KMS-11 (cell line): ENCODE data around the gene SGCD.

ENCODE experiments used
- H2AFZ ChIP-seq: fragments of 200-600 bp; sonication (generic); 2 replicates; pipeline ENCODE4 v1.6.1; 2016; ENCODE audit warnings: antibody characterized with exemption, mixed run types, low read depth
- H3K27ac ChIP-seq: fragments of 200-600 bp; sonication (generic); 2 replicates; pipeline ENCODE4 v1.6.1; 2016; ENCODE audit warnings: mild to moderate bottlenecking, mixed run types
- H3K27me3 ChIP-seq: fragments of 200-600 bp; sonication (generic); 2 replicates; pipeline ENCODE4 v1.6.1; 2017; ENCODE audit warnings: mild to moderate bottlenecking, low read depth, mixed run types, moderate library complexity; ENCODE audit not compliant: insufficient read depth
- H3K36me3 ChIP-seq: fragments of 200-600 bp; sonication (generic); 2 replicates; pipeline ENCODE4 v1.6.1; 2017; ENCODE audit warnings: mild to moderate bottlenecking, mixed run types; ENCODE audit not compliant: insufficient read depth
- H3K4me1 ChIP-seq: fragments of 200-600 bp; sonication (generic); 2 replicates; pipeline ENCODE4 v1.6.1; 2016; ENCODE audit warnings: mild to moderate bottlenecking, low read depth, mixed run types; ENCODE audit not compliant: poor library complexity, severe bottlenecking
- H3K4me2 ChIP-seq: fragments of 200-600 bp; sonication (generic); 2 replicates; pipeline ENCODE4 v1.7.0; 2016; ENCODE audit warnings: mild to moderate bottlenecking, mixed run types
- H3K4me3 ChIP-seq: fragments of 200-600 bp; sonication (generic); IDR thresholded peaks from 2 replicates; pipeline ENCODE4 v1.6.1; 2017; ENCODE audit warnings: low read depth, low read length, mixed read lengths; ENCODE audit not compliant: insufficient read depth
- H3K79me2 ChIP-seq: fragments of 200-600 bp; sonication (generic); 2 replicates; pipeline ENCODE4 v1.6.1; 2016; ENCODE audit warnings: low read depth, mixed run types; ENCODE audit not compliant: insufficient read depth
- H3K9ac ChIP-seq: fragments of 200-600 bp; sonication (generic); 2 replicates; pipeline ENCODE4 v1.6.1; 2016; ENCODE audit warnings: mild to moderate bottlenecking, mixed run types
- H4K20me1 ChIP-seq: fragments of 200-600 bp; sonication (generic); 2 replicates; pipeline ENCODE4 v1.6.1; 2016; ENCODE audit warnings: mild to moderate bottlenecking, mixed run types; ENCODE audit not compliant: insufficient read depth
- CTCF ChIP-seq: fragments of 200-600 bp; sonication (generic); conservative IDR thresholded peaks from 2 replicates; pipeline ENCODE4 v1.6.1; 2017; ENCODE audit warnings: low read depth, mild to moderate bottlenecking, antibody characterized with exemption, low read length, moderate library complexity, mixed read lengths

Gene SGCD

GRCh38 chr5:156670615-156671014 lies 343.7 kb downstream of the SGCD start:
- H2AFZ ChIP-seq = no peak overlapping the region
- no peak overlapping the region for H3K9ac ChIP-seq
- H3K27ac ChIP-seq = no peak overlapping the region
- H3K4me2 ChIP-seq = no peak overlapping the region
- H3K4me3 ChIP-seq = no peak overlapping the region
- no peak for TF ChIP-seq CTCF
- no peaks in the 10 kb centered on the region for H3K36me3 ChIP-seq
- no peaks in the 10 kb centered on the region for H3K79me2 ChIP-seq
- H3K4me1 ChIP-seq = no peaks in the 10 kb centered on the region
- no peaks in the 10 kb centered on the region for H3K27me3 ChIP-seq
- no peaks in the 10 kb centered on the region for H4K20me1 ChIP-seq

- Histone ChIP-seq H3K4me1 (no peaks in the 10 kb centered on the region), H3K4me3 (no peak overlapping the region), H3K27me3 (no peaks in the 10 kb centered on the region), H3K27ac (no peak overlapping the region), H3K9ac (no peak overlapping the region), H3K79me2 (no peaks in the 10 kb centered on the region), H2AFZ (no peak overlapping the region), H3K36me3 (no peaks in the 10 kb centered on the region), H3K4me2 (no peak overlapping the region), H4K20me1 (no peaks in the 10 kb centered on the region)
- TF ChIP-seq CTCF = no peak
These were observed 348.4 kb downstream of the SGCD start for GRCh38 chr5:156675395-156675794.

GRCh38 chr5:156677963-156678362 lies 351.0 kb downstream of the SGCD start:
- no peak overlapping the region for H2AFZ ChIP-seq
- no peaks in the 10 kb centered on the region for H3K27me3 ChIP-seq
- no peak for TF ChIP-seq CTCF
- H4K20me1 ChIP-seq = no peaks in the 10 kb centered on the region
- H3K4me3 ChIP-seq = no peak overlapping the region
- no peak overlapping the region for H3K4me2 ChIP-seq
- no peak overlapping the region for H3K27ac ChIP-seq
- no peaks in the 10 kb centered on the region for H3K79me2 ChIP-seq
- no peaks in the 10 kb centered on the region for H3K36me3 ChIP-seq
- H3K4me1 ChIP-seq = no peaks in the 10 kb centered on the region
- no peak overlapping the region for H3K9ac ChIP-seq

GRCh38 chr5:156678484-156678883 lies 351.5 kb downstream of the SGCD start:
- Histone ChIP-seq H4K20me1 (no peaks in the 10 kb centered on the region), H3K36me3 (no peaks in the 10 kb centered on the region), H3K4me3 (no peak overlapping the region), H3K27me3 (no peaks in the 10 kb centered on the region), H2AFZ (no peak overlapping the region), H3K4me1 (no peaks in the 10 kb centered on the region), H3K4me2 (no peak overlapping the region), H3K9ac (no peak overlapping the region), H3K79me2 (no peaks in the 10 kb centered on the region), H3K27ac (no peak overlapping the region)
- no peak for TF ChIP-seq CTCF

- H3K4me1 ChIP-seq = no peaks in the 10 kb centered on the region
- H3K4me2 ChIP-seq = no peak overlapping the region
- no peak overlapping the region for H3K27ac ChIP-seq
- H4K20me1 ChIP-seq = no peaks in the 10 kb centered on the region
- H3K9ac ChIP-seq = no peak overlapping the region
- H3K36me3 ChIP-seq = no peaks in the 10 kb centered on the region
- no peak overlapping the region for H2AFZ ChIP-seq
- no peak overlapping the region for H3K4me3 ChIP-seq
- H3K27me3 ChIP-seq = no peaks in the 10 kb centered on the region
- TF ChIP-seq CTCF = no peak
- H3K79me2 ChIP-seq = no peaks in the 10 kb centered on the region
These were observed 353.9 kb downstream of the SGCD start for GRCh38 chr5:156680831-156681230.
